BJ (cell line): ENCODE data around the gene TMIE. TPM values are rescaled to one million over a fixed set of nuclear protein-coding genes. Genes with fewer than 3 reads are reported as not detected.

Experiments used
- CTCF ChIA-PET: fragments of 350-600 bp; formaldehyde crosslinking; extraction: SDS; loops from one replicate; lab custom pipeline; 2021; ENCODE audit warnings: antibody characterized with exemption, inconsistent platforms; lab: Yijun Ruan, JAX
- POLR2A ChIA-PET: fragments of 300-600 bp; sonication (Branson Sonifier 250); formaldehyde crosslinking; extraction: SDS; loops from one replicate; lab custom pipeline; 2021; ENCODE audit warnings: antibody characterized with exemption; lab: Charles Lee
- DNase-seq: peaks from one replicate; pipeline ENCODE4 v3.0.0-alpha.2; 2011; ENCODE audit warnings: low read depth
- H3K27me3 ChIP-seq: 2 replicates; pipeline ENCODE4 v1.6.0; 2011; ENCODE audit warnings: low read length; ENCODE audit not compliant: control insufficient read depth, insufficient read depth
- H3K36me3 ChIP-seq: 2 replicates; pipeline ENCODE4 v1.5.1; 2011; ENCODE audit warnings: low read length; ENCODE audit not compliant: control insufficient read depth, insufficient read depth
- H3K4me3 ChIP-seq: 2 replicates; pipeline ENCODE4 v1.5.1; 2011; ENCODE audit warnings: low read depth, mild to moderate bottlenecking, control low read depth, low read length
- polyA plus RNA-seq: library from polyadenylated mRNA; depleted of rRNA; stranded (reverse); fragments of >200 nt; gene quantifications from 2 replicates; pipeline ENCODE4 v1.2.3, GENCODE V29; 2011
- TF ChIP-seq, protein P1 (sequence below): IDR thresholded peaks from 2 replicates; pipeline ENCODE4 v1.5.1; 2011; ENCODE audit warnings: low read depth, mild to moderate bottlenecking, control low read depth, inconsistent platforms, low read length, moderate library complexity; ENCODE audit not compliant: insufficient read depth

Gene TMIE
- polyA plus RNA-seq, 1 experiment: 0.27 TPM

DNA sequence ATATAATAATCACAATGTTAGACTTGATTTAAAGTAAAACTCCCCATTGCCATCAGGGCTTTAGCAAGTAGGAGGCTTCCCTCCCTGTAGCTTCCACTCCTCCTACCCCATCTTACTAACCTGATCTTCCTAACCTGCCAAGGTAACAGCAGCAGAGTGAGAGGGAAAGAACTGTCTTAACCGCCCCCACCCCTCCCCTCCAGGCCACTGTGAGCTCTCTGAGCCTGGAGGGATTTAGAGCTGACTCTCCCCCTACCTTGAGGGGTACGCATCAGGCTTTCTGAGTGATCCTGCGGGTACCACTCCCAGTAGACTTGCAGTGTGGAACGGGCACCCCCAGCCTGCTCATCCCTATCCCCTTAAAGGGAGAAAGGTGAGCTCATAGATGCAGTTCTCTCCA lies 27.8 kb downstream of the TMIE start:
- CTCF ChIA-PET: interaction anchor here (0.6 kb wide), 1 partner anchor 32 kb away, joined by 3 read pairs; no protein-coding TSS in a partner anchor
- TF ChIP-seq, protein P1, sequence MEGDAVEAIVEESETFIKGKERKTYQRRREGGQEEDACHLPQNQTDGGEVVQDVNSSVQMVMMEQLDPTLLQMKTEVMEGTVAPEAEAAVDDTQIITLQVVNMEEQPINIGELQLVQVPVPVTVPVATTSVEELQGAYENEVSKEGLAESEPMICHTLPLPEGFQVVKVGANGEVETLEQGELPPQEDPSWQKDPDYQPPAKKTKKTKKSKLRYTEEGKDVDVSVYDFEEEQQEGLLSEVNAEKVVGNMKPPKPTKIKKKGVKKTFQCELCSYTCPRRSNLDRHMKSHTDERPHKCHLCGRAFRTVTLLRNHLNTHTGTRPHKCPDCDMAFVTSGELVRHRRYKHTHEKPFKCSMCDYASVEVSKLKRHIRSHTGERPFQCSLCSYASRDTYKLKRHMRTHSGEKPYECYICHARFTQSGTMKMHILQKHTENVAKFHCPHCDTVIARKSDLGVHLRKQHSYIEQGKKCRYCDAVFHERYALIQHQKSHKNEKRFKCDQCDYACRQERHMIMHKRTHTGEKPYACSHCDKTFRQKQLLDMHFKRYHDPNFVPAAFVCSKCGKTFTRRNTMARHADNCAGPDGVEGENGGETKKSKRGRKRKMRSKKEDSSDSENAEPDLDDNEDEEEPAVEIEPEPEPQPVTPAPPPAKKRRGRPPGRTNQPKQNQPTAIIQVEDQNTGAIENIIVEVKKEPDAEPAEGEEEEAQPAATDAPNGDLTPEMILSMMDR: no peak
- POLR2A ChIA-PET: no interaction called here
- H3K27me3 ChIP-seq: peaks cover 4% of the 10 kb centered on the region
- H3K36me3 ChIP-seq: no peaks in the 10 kb centered on the region
- no peak overlapping the region for H3K4me3 ChIP-seq
- DNase-seq: no peak

DNA sequence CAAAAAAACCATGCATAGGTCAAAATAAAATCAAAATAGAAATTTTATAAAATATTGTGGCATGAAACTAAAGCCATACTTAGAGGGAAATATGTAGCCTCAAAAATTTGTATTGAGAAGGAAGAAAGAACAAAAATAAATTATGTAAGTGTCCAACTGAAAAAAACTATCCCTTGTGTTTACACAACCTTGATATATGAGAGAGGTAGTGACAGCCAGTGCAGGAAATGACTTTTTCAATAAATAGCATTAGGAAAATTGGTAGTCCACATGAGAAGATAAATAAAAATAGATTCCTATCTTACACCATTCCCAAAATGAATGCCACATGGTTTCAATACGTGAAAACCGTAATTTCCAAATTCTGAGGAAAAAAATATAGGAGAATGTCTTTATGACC lies 29.6 kb downstream of the TMIE start:
- no peak for DNase-seq
- TF ChIP-seq, protein P1: no peak
- Histone ChIP-seq H3K4me3 (no peak overlapping the region), H3K27me3 (peaks cover 6% of the 10 kb centered on the region), H3K36me3 (no peaks in the 10 kb centered on the region)
- ChIA-PET POLR2A (no interaction called here), CTCF (no interaction called here)

DNA sequence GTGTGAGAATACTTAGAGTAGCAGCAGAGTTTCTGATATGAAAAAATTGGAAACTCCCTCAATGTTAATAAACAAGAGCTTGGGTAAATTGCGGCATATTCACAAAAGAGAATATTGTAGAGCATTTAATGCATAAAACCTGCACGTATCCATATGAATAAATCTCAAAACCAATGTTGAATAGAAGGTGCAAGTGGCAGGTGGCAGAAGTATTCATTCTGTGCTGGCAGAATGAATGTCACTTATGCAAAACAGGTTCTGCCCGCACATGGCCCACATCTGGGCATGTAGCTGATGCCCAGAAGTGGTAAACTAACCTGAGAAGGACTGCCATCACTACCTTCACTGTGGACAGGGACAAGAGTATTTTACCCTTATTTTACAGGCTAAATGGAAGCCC lies 30.6 kb downstream of the TMIE start:
- POLR2A ChIA-PET: no interaction called here
- H3K36me3 ChIP-seq: no peaks in the 10 kb centered on the region
- H3K27me3 ChIP-seq: peaks cover 6% of the 10 kb centered on the region
- TF ChIP-seq, protein P1: no peak
- no peak overlapping the region for H3K4me3 ChIP-seq
- CTCF ChIA-PET: no interaction called here
- DNase-seq: no peak

DNA sequence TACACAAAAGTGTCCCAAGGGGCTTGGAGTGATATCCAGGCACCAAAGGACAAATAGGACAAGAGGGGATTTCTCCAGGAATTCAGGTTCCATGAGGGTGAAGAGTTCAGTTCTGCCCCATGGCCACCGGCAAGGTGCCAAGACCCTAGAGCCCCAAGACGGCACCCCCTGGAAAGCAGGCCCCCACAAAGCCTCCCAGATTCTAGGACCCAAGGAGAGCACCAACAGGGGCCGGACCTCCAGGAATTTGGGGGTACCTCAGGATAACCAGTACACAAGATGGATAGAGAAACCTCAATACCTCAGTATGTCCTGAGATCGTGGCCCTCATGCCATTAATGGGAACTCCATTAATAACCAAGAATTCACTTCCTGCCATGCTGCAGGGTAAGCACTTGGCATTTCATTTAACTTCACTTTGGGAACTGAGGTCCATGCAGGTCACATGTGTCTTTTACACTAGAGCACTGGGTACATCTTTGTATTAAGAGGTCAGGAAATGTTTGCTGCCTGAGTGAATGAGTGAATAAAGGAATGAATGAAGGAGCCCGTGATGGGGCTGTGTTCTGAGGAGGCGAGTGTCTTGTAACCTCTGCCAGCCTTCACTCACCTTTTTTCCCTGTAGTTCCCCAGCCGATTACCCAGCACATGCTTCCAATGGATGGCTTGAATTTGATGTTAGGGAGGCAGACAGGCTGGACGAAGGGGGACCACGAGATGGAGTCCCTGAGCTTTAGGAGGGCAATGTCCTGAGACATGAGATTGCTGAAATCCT lies 32.0 kb downstream of the TMIE start:
- POLR2A ChIA-PET: no interaction called here
- TF ChIP-seq, protein P1: 0 out of 2 replicates have a peak, but pooled peaks have one; percentile 9

DNA sequence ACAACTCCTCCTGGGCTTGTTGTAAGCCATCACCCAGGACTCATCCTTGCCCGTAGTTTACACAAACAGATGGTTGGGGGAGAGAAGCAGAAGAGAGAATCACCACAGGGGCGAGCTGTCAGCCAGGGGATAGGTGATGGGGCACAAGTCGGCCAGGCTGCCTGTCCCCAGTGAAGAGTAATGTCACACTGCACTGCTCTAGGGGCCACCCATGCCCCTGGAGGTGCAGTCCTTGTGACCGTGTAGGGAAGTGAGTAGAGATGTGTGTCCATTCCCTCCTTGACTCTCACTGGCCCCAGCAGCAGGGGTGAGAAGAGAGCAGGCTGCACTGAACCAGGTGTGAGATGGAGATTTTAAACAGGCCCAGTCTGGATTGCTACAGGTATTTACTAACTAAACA lies 33.6 kb downstream of the TMIE start:
- TF ChIP-seq, protein P1: no peak
- Histone ChIP-seq H3K36me3 (no peaks in the 10 kb centered on the region), H3K4me3 (no peak overlapping the region), H3K27me3 (peaks cover 2% of the 10 kb centered on the region)
- CTCF ChIA-PET: interaction anchor here (0.7 kb wide), 1 partner anchor 17 kb away, joined by 3 read pairs; no protein-coding TSS in a partner anchor
- POLR2A ChIA-PET: no interaction called here
- no peak for DNase-seq

More for the DNA sequence above, 32.0 kb downstream of the TMIE start:
- no peak for DNase-seq
- H3K4me3 ChIP-seq: no peak overlapping the region
- CTCF ChIA-PET: interaction anchor here (1.0 kb wide), 1 partner anchor 162 kb away, joined by 5 read pairs; no protein-coding TSS in a partner anchor
- H3K27me3 ChIP-seq: peaks cover 6% of the 10 kb centered on the region
- no peaks in the 10 kb centered on the region for H3K36me3 ChIP-seq
